ENCODE measurements around the gene POLK. TPM values are rescaled to one million over a fixed set of nuclear protein-coding genes. Genes with fewer than 3 reads are reported as not detected.

POLK gene
- total and polyA plus RNA-seq, 2 of the 13 experiments (the other 11 are each of a cell fraction or from before 2014, with no cell fraction given) = 8.6 to 11.7 TPM

GRCh38 chr5:75523275-75523674 lies 11.6 kb downstream of the POLK start (continued):
- TF ChIP-seq RELA (CRISPR knock-in tag; IDR thresholded peaks at IDR 0.05) = no peak
- no peak for TF ChIP-seq ZNF616 (CRISPR knock-in tag; IDR thresholded peaks at IDR 0.05; ENCODE audit: low read depth)
- TF ChIP-seq PCBP2 (optimal IDR thresholded peaks at IDR 0.05; ENCODE audit: low read depth, low read length, poor library complexity, severe bottlenecking) = no peak
- TF ChIP-seq DNMT1 (CRISPR knock-in tag; IDR thresholded peaks at IDR 0.05) = no peak
- no peak for TF ChIP-seq SNRNP70 (IDR thresholded peaks at IDR 0.05; ENCODE audit: low read depth, low read length)
- no peak for TF ChIP-seq PLRG1 (conservative IDR thresholded peaks at IDR 0.05)
- TF ChIP-seq ZFP37 (CRISPR knock-in tag; IDR thresholded peaks at IDR 0.05; ENCODE audit: borderline replicate concordance) = no peak
- no peak for TF ChIP-seq GLMP (CRISPR knock-in tag; IDR thresholded peaks at IDR 0.05; ENCODE audit: borderline replicate concordance)
- TF ChIP-seq PHF21A (CRISPR knock-in tag; IDR thresholded peaks at IDR 0.05) = no peak
- no peak for TF ChIP-seq ZBTB3 (CRISPR knock-in tag; IDR thresholded peaks at IDR 0.05; ENCODE audit: borderline replicate concordance, low read depth)
- TF ChIP-seq ZNF775 (CRISPR knock-in tag; IDR thresholded peaks at IDR 0.05; ENCODE audit: borderline replicate concordance) = no peak
- peak; percentile 48; the same call in 1 of the 2 replicates for TF ChIP-seq ZBTB25 (CRISPR knock-in tag; IDR thresholded peaks at IDR 0.05)
- no peak for TF ChIP-seq MAFF (IDR thresholded peaks at IDR 0.05; ENCODE audit: low read depth, low read length)
- no peak for TF ChIP-seq ZNF180 (CRISPR knock-in tag; IDR thresholded peaks at IDR 0.05; ENCODE audit: borderline replicate concordance, low read depth)
- no peak for TF ChIP-seq POLR2AphosphoS5 (IDR thresholded peaks at IDR 0.05; ENCODE audit: low read depth, low read length)
- TF ChIP-seq CEBPB (IDR thresholded peaks at IDR 0.05; ENCODE audit: borderline replicate concordance, low read depth, low read length) = peak; percentile 30; the same call in 1 of the 2 replicates
- TF ChIP-seq SSRP1 (CRISPR knock-in tag; IDR thresholded peaks at IDR 0.05) = no peak
- no peak for TF ChIP-seq ZBTB7B (CRISPR knock-in tag; IDR thresholded peaks at IDR 0.05)
- no peak for TF ChIP-seq ZNF580 (CRISPR knock-in tag; IDR thresholded peaks at IDR 0.05; ENCODE audit: borderline replicate concordance, low read depth)
- TF ChIP-seq BORCS8-MEF2B (CRISPR knock-in tag; IDR thresholded peaks at IDR 0.05) = no peak
- peak; percentile 64; the same call in 1 of the 2 replicates for TF ChIP-seq CEBPG (CRISPR knock-in tag; IDR thresholded peaks at IDR 0.05)
- no peak for TF ChIP-seq PRDM15 (CRISPR knock-in tag; IDR thresholded peaks at IDR 0.05)
- TF ChIP-seq RFXAP (CRISPR knock-in tag; IDR thresholded peaks at IDR 0.05; ENCODE audit: borderline replicate concordance) = no peak
- TF ChIP-seq MXD1 (CRISPR knock-in tag; IDR thresholded peaks at IDR 0.05) = no peak
- no peak for TF ChIP-seq ZNF432 (CRISPR knock-in tag; IDR thresholded peaks at IDR 0.05; ENCODE audit: borderline replicate concordance)
- TF ChIP-seq TEF (CRISPR knock-in tag; IDR thresholded peaks at IDR 0.05) = no peak
